GM12874 (cell line): ENCODE data around the gene LRMDA.

Experiments used
- CTCF ChIP-seq: IDR thresholded peaks from 2 replicates; pipeline ENCODE4 v1.5.1; 2011; ENCODE audit warnings: low read depth, mild to moderate bottlenecking, control low read depth, low read length, moderate library complexity; ENCODE audit not compliant: insufficient read depth

The LRMDA gene

DNA sequence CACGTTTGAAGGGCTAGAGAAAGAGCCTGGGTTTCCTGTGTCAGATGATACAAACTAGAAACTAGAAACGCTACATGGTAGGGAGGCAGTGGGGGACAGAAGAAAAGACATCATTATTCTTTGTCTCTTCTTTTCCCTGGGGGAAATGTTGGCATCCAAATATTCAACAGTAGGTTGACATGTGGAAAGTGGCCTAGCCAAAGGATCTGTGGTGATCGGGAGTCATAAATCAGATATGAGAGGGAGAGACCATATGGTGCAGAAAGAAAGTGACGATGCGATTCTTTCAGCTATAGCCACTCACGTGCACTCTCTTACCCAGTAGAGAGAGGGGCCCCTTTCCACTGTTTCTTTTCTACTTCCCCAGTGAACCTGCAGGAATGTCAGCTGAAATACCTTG is 964.7 kb downstream of the LRMDA start:
- no peak for TF ChIP-seq CTCF

DNA sequence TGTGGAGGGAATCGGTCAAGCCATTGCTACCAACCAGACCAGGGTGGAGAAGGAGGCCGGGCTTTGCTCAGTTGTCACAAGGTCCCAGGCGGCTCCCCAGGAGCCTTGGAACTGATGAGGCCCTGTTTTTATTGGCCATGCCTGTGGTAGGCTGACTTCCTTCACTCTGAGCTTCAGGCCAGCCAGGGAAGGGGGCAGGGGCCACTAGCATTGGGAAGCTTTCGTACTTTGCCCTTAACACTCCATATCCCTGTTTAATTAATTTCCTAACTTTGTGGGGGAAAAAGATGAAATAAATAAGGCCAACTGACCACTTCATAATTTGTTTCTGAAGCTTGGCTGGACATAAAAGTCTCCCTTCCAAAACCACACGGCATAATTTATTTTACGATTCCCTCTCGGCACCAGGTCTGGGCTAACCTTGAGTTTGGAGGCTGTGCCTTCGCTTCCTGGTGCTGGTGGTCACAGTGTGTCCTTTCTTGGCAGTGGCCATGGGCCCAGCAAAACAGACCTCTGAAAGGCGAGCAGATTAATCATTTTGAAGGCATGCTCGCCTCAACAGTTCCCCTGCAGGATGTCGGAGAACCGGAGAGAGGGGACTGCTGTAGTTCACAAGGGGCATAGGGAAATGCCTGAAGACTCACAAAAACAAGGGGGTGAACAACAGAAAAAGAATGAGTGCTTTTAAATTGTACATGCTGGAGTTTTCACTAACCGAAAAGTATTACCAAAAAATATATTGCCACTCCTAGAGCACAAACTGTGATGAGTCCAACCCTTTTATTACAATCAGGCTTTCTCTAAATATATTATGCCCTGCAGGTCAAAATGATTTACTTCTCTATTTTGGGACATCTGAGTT is 966.0 kb downstream of the LRMDA start:
- TF ChIP-seq CTCF: no peak

GRCh38 chr10:76398043-76398710 is 966.8 kb downstream of the LRMDA start:
- TF ChIP-seq CTCF: no peak

DNA sequence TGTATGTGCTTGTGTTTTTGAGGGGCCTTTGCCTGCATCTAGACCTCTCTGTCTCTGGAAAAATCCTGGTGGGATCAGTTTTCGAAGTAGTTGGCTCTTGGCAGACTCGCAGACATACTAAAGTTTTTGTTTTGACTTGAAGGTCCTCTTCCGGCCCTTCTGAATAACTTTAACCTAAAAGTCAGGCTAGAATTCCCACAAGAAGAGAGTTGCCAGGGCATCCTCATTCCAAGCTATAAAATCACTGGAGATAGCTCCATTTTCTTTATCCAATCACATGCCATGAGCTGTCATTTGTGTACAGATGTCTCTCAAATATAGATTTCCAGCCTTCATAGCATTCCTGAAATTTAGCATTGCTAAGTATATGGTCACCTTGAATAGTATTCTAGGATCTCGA is 967.8 kb downstream of the LRMDA start:
- TF ChIP-seq CTCF: no peak

DNA sequence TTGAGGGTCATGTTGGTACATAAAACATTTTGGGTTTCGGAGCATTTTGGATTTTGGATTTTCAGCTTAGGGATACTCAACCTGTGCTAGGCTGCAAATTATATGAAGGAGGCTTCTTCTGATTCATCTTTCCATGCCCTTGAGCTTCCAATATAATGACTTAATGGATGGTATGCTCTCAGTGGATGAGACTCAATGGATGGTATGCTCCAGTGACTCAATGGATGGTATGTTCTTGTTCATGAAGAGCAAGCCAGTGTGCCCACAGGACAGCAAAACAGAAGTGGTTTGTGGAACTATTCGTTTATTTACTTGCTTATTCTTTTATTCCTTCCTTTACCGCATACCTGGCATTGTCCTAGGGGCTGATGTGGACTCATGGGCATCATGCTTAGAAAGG is 969.6 kb downstream of the LRMDA start:
- no peak for TF ChIP-seq CTCF

GRCh38 chr10:76403912-76404311 is 972.5 kb downstream of the LRMDA start:
- no peak for TF ChIP-seq CTCF

DNA sequence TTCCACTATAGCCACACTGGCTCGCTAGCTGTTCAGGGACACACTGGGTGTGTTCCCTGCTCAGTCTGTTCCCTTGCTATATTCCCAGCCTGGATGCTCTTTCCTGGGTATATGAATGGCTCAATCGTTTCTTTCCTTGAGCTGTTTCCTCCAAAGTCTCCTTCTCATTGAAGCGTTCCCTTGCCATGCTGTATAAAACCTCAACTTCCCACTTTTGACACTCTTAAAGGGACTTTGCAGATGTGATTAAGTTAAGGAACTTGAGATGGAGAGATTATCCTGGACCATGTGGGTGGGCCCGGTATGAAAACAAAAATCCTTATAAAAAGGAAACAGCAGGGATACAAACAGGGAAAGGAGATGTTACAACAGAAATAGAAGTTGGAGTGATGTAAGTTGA is 973.1 kb downstream of the LRMDA start:
- TF ChIP-seq CTCF: no peak
